Effector memory CD4-positive, alpha-beta T cell (primary cell): Measurements from ENCODE around the gene KBTBD13.
A peak's percentile ranks its signal among the peaks of the same experiment; 100 is the strongest.
"Not testable (repeated sequence)": the region's sequence is repeated elsewhere in the genome, so short reads cannot be mapped to it uniquely, and the experiment has no call there.

Experiments used
- DNase-seq, 3 donors: peaks; one replicate each; pipeline ENCODE4 v3.0.0-alpha.2; 2020
- H3K27ac ChIP-seq: 2 replicates; pipeline ENCODE4 v1.7.0; 2013; ENCODE audit warnings: mild to moderate bottlenecking, low read length, moderate library complexity; ENCODE audit not compliant: insufficient read depth, poor library complexity, severe bottlenecking
- H3K27me3 ChIP-seq: replicated peaks from 2 replicates; pipeline ENCODE4 v1.7.0; 2013; ENCODE audit warnings: mild to moderate bottlenecking, low read length; ENCODE audit not compliant: insufficient read depth, control insufficient read depth, poor library complexity, severe bottlenecking
- H3K36me3 ChIP-seq: 2 replicates; pipeline ENCODE4 v1.7.0; 2013; ENCODE audit warnings: mild to moderate bottlenecking, low read length, moderate library complexity; ENCODE audit not compliant: control insufficient read depth, insufficient read depth
- H3K4me1 ChIP-seq: 2 replicates; pipeline ENCODE4 v1.7.0; 2013; ENCODE audit warnings: low read length, mild to moderate bottlenecking; ENCODE audit not compliant: control insufficient read depth, insufficient read depth, poor library complexity, severe bottlenecking
- H3K4me3 ChIP-seq: 2 replicates; pipeline ENCODE4 v1.7.0; 2013; ENCODE audit warnings: low read length, low read depth, mild to moderate bottlenecking; ENCODE audit not compliant: insufficient read depth, poor library complexity, severe bottlenecking
- H3K9me3 ChIP-seq: 2 replicates; pipeline ENCODE4 v1.7.0; 2013; ENCODE audit warnings: mild to moderate bottlenecking, low read length, moderate library complexity; ENCODE audit not compliant: control insufficient read depth

Gene KBTBD13

GRCh38 chr15:65037309-65037708 lies 39.2 kb upstream of the KBTBD13 start:
- no peak for DNase-seq
- Histone ChIP-seq H3K27me3 (no peaks in the 10 kb centered on the region), H3K9me3 (no peaks in the 10 kb centered on the region), H3K4me3 (no peak overlapping the region), H3K36me3 (no peaks in the 10 kb centered on the region), H3K4me1 (no peaks in the 10 kb centered on the region), H3K27ac (no peak overlapping the region)

DNA sequence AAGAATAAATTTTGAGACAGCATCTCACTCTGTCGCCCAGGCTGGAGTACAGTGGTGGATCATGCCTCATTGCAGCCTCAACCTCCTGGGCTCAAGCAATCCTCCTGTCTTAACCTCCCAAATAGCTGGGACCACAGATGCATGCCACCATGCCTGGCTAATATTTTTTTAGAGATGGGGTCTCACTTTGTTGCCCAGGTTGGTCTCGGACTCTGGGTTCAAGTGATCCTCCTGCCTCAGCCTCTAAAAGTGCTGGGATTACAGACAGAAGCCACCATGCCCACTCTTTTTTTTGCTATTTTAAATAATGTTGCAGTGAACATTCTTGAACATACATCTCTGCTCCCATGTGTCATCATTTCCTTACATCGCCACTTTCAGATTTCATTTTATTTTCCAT lies 38.1 kb upstream of the KBTBD13 start:
- H3K27me3 ChIP-seq = no peaks in the 10 kb centered on the region
- H3K9me3 ChIP-seq = no peaks in the 10 kb centered on the region
- H3K4me3 ChIP-seq = no peak overlapping the region
- H3K4me1 ChIP-seq = no peaks in the 10 kb centered on the region
- H3K36me3 ChIP-seq = no peaks in the 10 kb centered on the region
- H3K27ac ChIP-seq = no peak overlapping the region
- DNase-seq = no peak

- DNase-seq = no peak
Observed at GRCh38 chr15:65038836-65039235, 37.7 kb upstream of the KBTBD13 start.

GRCh38 chr15:65040461-65040860 lies 36.1 kb upstream of the KBTBD13 start:
- H3K9me3 ChIP-seq = no peaks in the 10 kb centered on the region
- no peaks in the 10 kb centered on the region for H3K4me1 ChIP-seq
- H3K36me3 ChIP-seq = no peaks in the 10 kb centered on the region
- no peak overlapping the region for H3K4me3 ChIP-seq
- no peak overlapping the region for H3K27ac ChIP-seq
- no peak for DNase-seq
- no peaks in the 10 kb centered on the region for H3K27me3 ChIP-seq

More at GRCh38 chr15:65038836-65039235, 37.7 kb upstream of the KBTBD13 start:
- H3K4me1 ChIP-seq = no peaks in the 10 kb centered on the region
- H3K4me3 ChIP-seq = no peak overlapping the region
- no peak overlapping the region for H3K27ac ChIP-seq
- no peaks in the 10 kb centered on the region for H3K27me3 ChIP-seq
- no peaks in the 10 kb centered on the region for H3K9me3 ChIP-seq
- H3K36me3 ChIP-seq = no peaks in the 10 kb centered on the region

DNA sequence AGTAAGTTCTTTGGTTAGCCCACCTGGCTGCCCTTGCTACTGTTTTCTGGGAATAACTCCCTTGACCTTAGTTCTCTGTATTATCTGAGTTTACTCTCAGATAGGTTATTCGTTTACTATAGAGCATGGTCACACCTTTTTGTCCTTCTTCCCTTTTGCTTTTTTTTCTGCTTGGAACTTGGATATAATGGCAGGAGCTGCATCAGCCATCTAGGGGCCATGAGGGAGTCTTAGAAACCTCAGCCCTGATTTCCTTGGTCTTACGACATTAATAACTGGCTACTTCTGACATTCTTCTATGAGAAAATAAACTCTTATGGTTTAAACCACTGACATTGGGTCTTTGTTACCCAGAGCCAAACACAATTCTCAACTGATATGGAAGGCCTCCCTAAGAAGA lies 34.8 kb upstream of the KBTBD13 start:
- Histone ChIP-seq H3K27me3 (no peaks in the 10 kb centered on the region), H3K9me3 (no peaks in the 10 kb centered on the region), H3K4me3 (no peak overlapping the region), H3K4me1 (no peaks in the 10 kb centered on the region), H3K36me3 (no peaks in the 10 kb centered on the region), H3K27ac (no peak overlapping the region)
- DNase-seq = no peak

DNA sequence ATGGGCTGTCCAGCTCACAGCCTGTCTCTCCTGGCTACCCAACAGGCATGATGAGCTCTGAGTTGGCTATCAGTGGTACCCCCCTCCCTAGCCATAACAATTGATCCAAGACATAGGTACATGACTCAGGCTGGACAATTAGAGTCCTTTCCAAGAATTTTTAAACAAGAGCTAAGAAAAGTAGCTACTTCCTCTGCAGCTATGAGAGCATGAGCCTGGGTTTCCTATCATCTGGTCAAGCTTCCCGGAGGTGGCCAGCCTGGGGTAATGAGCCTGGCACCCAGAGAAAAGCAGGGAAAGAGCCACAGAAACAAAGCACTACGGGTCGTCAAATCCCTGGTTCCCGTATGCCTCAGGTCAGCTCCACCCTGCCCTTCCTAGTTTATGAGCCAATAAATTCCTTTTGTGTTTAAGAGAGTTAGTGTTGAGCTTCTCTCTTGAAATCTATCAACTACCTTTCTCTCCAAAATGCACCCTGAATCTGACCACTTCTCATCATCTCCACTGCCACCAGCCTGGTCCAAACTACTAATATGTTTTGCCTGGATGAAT lies 33.7 kb upstream of the KBTBD13 start:
- Histone ChIP-seq H3K36me3 (no peaks in the 10 kb centered on the region), H3K4me3 (no peak overlapping the region), H3K4me1 (no peaks in the 10 kb centered on the region), H3K27ac (no peak overlapping the region), H3K9me3 (no peaks in the 10 kb centered on the region), H3K27me3 (no peaks in the 10 kb centered on the region)
- DNase-seq = no peak

- H3K4me1 ChIP-seq, H3K9me3 ChIP-seq, H3K27ac ChIP-seq, H3K27me3 ChIP-seq, H3K4me3 ChIP-seq, DNase-seq, H3K36me3 ChIP-seq: not testable (repeated sequence)
Observed at GRCh38 chr15:65044218-65044617, 32.3 kb upstream of the KBTBD13 start.

DNA sequence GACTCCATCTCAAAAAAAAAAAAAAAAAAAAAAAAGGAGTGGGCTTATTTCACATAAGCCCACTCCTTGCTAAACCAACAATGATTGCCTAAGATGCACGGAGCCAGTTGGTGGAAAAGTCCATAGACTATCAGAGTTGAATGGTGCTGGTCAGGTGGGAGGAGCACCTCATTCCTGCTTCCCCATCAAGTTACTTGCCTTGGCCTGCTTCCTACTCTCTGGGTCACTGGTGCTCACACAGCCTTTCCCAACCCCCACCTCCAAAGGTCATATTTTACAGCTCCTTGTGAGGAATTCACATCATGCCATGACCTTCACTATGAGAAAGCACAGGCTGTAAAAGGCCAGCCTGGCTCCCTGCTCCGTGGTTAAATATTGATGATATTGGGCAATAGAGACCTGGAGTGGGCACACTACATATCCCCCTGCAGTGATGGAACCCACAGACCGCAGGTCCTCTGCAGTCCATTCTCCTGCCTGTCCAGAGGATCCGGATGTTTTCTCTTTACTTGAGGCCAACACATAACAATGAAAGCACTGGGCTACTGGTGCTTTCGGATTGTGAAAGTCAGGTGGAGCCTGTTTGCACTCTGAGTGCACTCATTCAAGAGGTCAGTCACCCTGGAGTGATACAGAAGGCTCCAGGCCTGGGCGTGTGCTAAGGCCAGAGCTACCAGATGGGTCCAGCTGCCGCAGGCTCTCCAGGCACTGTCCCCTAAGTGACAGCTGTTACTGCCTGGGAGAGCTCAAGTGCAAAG lies 31.6 kb upstream of the KBTBD13 start, which contains the start of gene SLC51B:
TSS of gene SLC51B (plus strand) at position 664 of the 758 bp plus-strand sequence. CDS start 4,618 bp downstream, outside the sequence.
- Histone ChIP-seq H3K27me3 (no peaks in the 10 kb centered on the region), H3K9me3 (no peaks in the 10 kb centered on the region), H3K36me3 (no peaks in the 10 kb centered on the region), H3K27ac (no peak within 1 kb of the TSS), H3K4me3 (no peak within 1 kb of the TSS), H3K4me1 (peaks cover 10% of the 10 kb centered on the region)
- no peak for DNase-seq

GRCh38 chr15:65048241-65048640 lies 28.3 kb upstream of the KBTBD13 start:
- Histone ChIP-seq H3K4me1 (peaks cover 11% of the 10 kb centered on the region), H3K9me3 (no peaks in the 10 kb centered on the region), H3K36me3 (no peaks in the 10 kb centered on the region), H3K27ac (no peak overlapping the region), H3K4me3 (no peak overlapping the region), H3K27me3 (no peaks in the 10 kb centered on the region)
- DNase-seq = no peak

DNA sequence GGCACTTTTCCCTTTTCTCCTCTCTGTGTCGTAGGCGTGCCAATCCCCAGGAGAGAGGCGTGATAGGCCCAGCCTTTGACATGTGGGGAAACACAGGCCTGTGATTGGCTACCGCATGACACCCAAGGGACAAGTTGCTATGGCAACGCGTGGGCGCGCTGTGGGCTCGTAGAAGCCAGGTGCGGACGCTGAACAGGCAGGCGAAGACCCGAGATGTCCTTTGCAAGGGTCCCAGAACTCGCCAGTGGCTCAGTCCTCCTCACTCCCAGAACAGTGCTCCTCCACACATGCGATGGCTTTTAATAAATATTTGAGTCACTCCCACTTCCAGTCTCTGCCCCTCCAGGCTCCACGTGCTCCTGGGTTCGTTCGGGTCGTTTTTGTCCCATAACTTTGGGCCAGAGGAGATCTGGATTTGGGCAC lies 27.1 kb upstream of the KBTBD13 start:
- no peaks in the 10 kb centered on the region for H3K9me3 ChIP-seq
- DNase-seq = peak; percentile 69 to 81 (median 75)
- peaks cover 11% of the 10 kb centered on the region for H3K4me1 ChIP-seq
- H3K27ac ChIP-seq = no peak overlapping the region
- no peaks in the 10 kb centered on the region for H3K36me3 ChIP-seq
- H3K27me3 ChIP-seq = no peaks in the 10 kb centered on the region
- H3K4me3 ChIP-seq = peak overlapping the region; percentile 44
